ENCODE data around the gene SYTL5.

The SYTL5 gene

GRCh38 chrX:38170556-38170955 is 164.2 kb downstream of the SYTL5 start:
- FAIRE-seq: no peak
- TF ChIP-seq CTCF (IDR thresholded peaks at IDR 0.05; ENCODE audit: insufficient read depth, missing control alignments): no peak
- DNase-seq (ENCODE audit: insufficient read length, low spot score): no peak

DNA sequence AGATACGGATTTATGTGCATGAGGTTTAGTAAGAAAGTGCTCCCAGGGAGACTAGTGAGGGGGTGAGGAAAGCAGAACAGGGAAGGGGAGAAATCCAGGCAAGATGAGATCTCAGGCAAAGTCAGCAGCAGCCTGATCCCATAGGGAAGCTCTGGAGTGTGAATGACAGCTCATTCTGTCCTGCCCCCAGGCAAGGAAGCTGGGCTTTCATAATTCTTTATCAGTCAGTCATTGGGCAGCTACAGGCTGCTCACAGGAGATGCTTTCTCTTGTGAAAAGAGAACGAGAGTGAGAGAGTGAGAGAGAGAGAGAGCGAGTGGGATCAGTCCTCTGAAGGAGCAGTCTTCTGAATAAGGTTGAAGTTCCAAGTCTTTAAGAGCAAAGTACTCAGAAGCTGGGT is 166.2 kb downstream of the SYTL5 start:
- FAIRE-seq (no peak), DNase-seq (ENCODE audit: insufficient read length, low spot score) (no peak)
- TF ChIP-seq CTCF (IDR thresholded peaks at IDR 0.05; ENCODE audit: insufficient read depth, missing control alignments): no peak

GRCh38 chrX:38175139-38175538 is 168.8 kb downstream of the SYTL5 start:
- peak; percentile 62 for TF ChIP-seq CTCF (IDR thresholded peaks at IDR 0.05; ENCODE audit: insufficient read depth, missing control alignments)
- DNase-seq (ENCODE audit: insufficient read length, low spot score) (peak; percentile 23), FAIRE-seq (no peak)

DNA sequence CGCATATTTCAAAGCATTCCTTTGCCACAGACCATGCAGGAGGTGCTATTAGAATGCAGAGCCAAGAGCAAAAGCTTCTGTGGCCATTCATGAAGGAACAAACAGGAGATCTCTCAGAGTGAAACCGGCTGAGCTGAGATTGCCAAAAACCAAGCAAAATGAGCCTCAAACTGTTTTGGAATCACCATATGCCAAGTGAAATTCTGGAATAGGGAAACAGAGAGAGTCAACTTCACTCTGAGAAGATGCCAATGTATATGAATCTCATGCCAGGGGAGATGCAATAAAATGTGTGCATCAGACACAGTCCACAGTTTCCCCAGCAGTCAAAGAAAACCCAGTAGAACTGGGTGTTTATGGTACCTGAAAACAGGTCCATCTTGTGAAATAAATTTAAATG is 172.0 kb downstream of the SYTL5 start:
- DNase-seq (ENCODE audit: insufficient read length, low spot score) (no peak), FAIRE-seq (no peak)
- no peak for TF ChIP-seq CTCF (IDR thresholded peaks at IDR 0.05; ENCODE audit: insufficient read depth, missing control alignments)
